ENCODE measurements around the gene GALNT2.

Gene GALNT2

DNA sequence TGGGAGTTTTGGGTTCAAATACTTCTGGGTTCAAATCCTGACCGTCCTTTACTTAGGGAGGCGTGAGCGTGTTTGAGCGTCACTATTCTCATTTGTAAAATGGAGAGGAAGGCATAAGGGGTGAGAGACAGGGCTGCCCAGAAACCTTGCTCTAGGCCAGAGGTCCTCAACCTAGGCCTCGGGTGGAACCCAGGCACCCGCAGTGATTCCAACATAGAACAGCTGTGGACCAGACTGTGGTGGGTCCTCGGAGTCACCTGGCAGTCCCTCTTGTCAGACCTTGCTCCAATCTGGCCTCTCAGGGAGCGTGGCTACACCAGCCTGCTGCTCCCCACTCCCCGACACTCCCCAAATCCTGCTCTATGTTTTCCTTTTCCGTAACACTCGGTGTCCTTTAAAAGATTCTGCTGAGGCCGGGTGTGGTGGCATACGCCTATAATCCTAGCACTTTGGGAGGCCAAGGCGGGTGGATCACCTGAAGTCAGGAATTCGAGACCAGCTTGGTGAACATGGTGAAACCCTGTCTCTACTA is 242.7 kb downstream of the GALNT2 start:
- Histone ChIP-seq H3K9me3 (ENCODE audit: severe bottlenecking) (no peaks in the 10 kb centered on the region), H3K27me3 (ENCODE audit: insufficient read depth, low read depth, severe bottlenecking) (no peaks in the 10 kb centered on the region), H3K36me3 (no peaks in the 10 kb centered on the region), H3K27ac (no peak overlapping the region), H3K4me3 (ENCODE audit: low read depth, low read length) (no peak overlapping the region)
- no peak for DNase-seq
- TF ChIP-seq, protein P1, sequence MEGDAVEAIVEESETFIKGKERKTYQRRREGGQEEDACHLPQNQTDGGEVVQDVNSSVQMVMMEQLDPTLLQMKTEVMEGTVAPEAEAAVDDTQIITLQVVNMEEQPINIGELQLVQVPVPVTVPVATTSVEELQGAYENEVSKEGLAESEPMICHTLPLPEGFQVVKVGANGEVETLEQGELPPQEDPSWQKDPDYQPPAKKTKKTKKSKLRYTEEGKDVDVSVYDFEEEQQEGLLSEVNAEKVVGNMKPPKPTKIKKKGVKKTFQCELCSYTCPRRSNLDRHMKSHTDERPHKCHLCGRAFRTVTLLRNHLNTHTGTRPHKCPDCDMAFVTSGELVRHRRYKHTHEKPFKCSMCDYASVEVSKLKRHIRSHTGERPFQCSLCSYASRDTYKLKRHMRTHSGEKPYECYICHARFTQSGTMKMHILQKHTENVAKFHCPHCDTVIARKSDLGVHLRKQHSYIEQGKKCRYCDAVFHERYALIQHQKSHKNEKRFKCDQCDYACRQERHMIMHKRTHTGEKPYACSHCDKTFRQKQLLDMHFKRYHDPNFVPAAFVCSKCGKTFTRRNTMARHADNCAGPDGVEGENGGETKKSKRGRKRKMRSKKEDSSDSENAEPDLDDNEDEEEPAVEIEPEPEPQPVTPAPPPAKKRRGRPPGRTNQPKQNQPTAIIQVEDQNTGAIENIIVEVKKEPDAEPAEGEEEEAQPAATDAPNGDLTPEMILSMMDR (IDR thresholded peaks at IDR 0.05; ENCODE audit: low read depth, low read length), result no peak

DNA sequence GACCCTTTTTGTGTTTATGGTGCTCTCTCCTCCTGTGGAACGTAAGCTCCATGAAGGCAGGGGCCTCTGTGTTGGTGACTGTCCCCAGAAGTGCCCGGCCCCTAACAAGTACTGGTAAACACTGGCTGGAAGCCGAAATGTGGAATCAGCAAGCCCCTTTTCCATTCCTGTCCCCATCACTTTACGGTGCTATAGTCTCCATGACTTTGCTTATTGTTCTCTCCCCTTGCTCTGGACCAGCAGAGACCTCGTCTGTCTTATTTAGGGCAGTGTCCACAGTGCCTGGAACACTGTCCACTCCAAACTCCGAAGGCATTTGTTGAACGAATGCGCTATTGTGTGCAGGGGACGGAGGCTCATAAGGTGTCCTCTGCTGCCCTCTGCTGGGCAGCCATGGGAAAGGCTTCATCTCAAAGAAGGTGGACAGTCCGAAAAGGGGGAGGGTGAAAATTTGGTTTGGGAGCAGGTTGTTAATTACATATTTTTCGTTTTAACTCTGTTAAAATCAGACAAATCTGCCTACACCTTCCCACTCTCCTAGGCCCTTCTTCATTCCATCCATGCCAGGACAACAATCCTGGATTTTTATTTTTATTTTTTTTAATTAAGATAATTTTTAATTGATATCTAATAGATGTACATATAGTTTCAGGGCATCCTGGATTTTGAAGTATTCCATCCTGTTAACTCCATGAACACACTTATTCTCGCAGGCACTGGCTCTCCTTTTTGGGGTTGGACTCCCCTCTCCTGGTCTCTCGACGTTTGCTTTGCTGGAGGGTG is 243.5 kb downstream of the GALNT2 start:
- Histone ChIP-seq H3K36me3 (no peaks in the 10 kb centered on the region), H3K9me3 (ENCODE audit: severe bottlenecking) (no peaks in the 10 kb centered on the region), H3K27me3 (ENCODE audit: insufficient read depth, low read depth, severe bottlenecking) (no peaks in the 10 kb centered on the region), H3K27ac (no peak overlapping the region), H3K4me3 (ENCODE audit: low read depth, low read length) (no peak overlapping the region)
- DNase-seq, result peak; percentile 78
- TF ChIP-seq, protein P1 (IDR thresholded peaks at IDR 0.05; ENCODE audit: low read depth, low read length), result peak; percentile 92

DNA sequence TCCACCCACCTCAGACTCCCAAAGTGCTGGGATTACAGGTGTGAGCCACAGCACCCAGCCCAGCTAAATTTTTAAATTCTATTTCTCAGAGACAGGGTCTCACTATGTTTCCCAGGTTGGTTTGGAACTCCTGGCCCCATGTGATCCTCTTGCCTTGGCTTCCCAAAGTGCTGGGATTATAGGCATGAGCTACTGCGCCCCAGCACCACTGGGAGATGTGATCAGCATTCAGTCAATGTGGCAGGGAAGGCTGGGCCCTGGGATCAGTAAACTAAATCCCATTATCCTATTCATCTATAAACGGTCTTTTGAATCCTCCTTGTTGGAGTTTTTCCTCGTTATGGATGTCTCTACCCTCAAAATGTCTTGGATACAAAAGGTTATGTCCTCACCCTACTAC is 245.6 kb downstream of the GALNT2 start:
- TF ChIP-seq, protein P1 (IDR thresholded peaks at IDR 0.05; ENCODE audit: low read depth, low read length), result no peak
- no peaks in the 10 kb centered on the region for H3K27me3 ChIP-seq (ENCODE audit: insufficient read depth, low read depth, severe bottlenecking)
- H3K9me3 ChIP-seq (ENCODE audit: severe bottlenecking), result no peaks in the 10 kb centered on the region
- DNase-seq, result peak; percentile 62
- no peak overlapping the region for H3K4me3 ChIP-seq (ENCODE audit: low read depth, low read length)
- H3K36me3 ChIP-seq, result no peaks in the 10 kb centered on the region
- H3K27ac ChIP-seq, result no peak overlapping the region

DNA sequence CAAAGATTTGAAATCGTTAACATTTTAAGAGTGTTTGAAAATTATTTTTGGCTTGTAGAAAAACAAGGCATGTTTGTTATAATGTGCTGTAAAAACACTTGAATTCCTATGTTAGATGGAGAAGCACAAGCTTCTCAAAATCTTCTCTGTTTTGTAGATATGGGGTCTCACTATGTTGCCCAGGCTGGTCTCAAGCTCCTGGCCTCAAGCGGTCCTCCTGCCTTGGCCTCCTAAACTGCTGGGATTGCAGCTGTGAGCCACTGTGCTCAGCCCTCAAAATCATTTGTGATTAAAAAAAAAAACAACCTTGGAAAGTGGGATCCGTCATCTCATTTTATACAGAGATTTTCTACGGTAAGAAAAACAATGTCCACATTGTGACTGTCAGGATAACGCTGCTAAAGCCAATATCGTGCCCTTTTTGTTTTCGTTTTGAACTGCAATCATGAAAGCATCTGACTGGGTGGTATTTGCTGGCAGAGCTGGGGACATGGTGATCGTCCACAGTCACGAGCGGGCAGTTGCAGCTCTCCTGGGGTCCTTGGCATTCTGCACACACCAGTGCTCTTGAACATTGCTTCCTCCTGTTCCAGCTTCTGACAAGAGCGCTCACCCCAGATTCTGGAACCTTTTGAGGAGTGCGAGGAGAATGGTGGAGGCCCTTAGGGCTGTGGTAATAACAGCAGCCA is 246.6 kb downstream of the GALNT2 start:
- Histone ChIP-seq H3K36me3 (no peaks in the 10 kb centered on the region), H3K4me3 (ENCODE audit: low read depth, low read length) (no peak overlapping the region), H3K27ac (no peak overlapping the region), H3K27me3 (ENCODE audit: insufficient read depth, low read depth, severe bottlenecking) (no peaks in the 10 kb centered on the region), H3K9me3 (ENCODE audit: severe bottlenecking) (no peaks in the 10 kb centered on the region)
- DNase-seq, result no peak
- TF ChIP-seq, protein P1 (IDR thresholded peaks at IDR 0.05; ENCODE audit: low read depth, low read length), result no peak

DNA sequence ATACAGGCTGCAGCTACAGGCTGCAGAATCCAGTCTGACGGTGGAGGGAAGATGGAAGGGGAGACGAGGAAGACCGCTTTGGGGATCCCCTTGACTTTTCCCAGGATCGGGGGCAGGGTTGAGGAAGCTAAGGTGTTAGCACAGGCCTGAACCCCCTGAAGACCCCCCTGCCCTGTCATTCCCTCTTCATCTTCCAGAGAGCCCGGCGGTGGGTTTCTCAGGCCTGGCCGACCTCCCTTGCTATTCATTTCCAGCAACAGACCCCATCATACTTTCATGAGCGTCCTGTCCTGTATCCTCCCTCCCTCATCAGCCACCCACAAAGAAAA is 247.1 kb downstream of the GALNT2 start:
- Histone ChIP-seq H3K27ac (no peak overlapping the region), H3K27me3 (ENCODE audit: insufficient read depth, low read depth, severe bottlenecking) (no peaks in the 10 kb centered on the region), H3K9me3 (ENCODE audit: severe bottlenecking) (no peaks in the 10 kb centered on the region), H3K36me3 (no peaks in the 10 kb centered on the region), H3K4me3 (ENCODE audit: low read depth, low read length) (no peak overlapping the region)
- DNase-seq, result no peak
- TF ChIP-seq, protein P1 (IDR thresholded peaks at IDR 0.05; ENCODE audit: low read depth, low read length), result no peak
